ENCODE measurements around the gene JMJD7. TPM values are rescaled to one million over a fixed set of nuclear protein-coding genes. Genes with fewer than 3 reads are reported as not detected.

Gene JMJD7
- total RNA-seq, 1 donor from 2014 or later, result 24.3 TPM

- Histone ChIP-seq H3K9me3 (no peaks in the 10 kb centered on the region), H3K27me3 (ENCODE audit: low read depth) (peaks cover 10% of the 10 kb centered on the region), H3K36me3 (no peaks in the 10 kb centered on the region), H3K4me1 (peaks cover 17% of the 10 kb centered on the region), H3K4me3 (peak overlapping the region; percentile 37), H3K27ac (no peak overlapping the region)
- DNase-seq, result no peak
- peak; percentile 32 to 45 for ATAC-seq
- intact Hi-C loops (cut with DNase I), result no loop called here
- no peak for TF ChIP-seq CTCF (IDR thresholded peaks at IDR 0.05)
These were observed 54.2 kb downstream of the JMJD7 start for GRCh38 chr15:41881920-41882688.

- DNase-seq, result no peak
- Histone ChIP-seq H3K4me3 (peak overlapping the region; percentile 37), H3K27me3 (ENCODE audit: low read depth) (peaks cover 10% of the 10 kb centered on the region), H3K9me3 (no peaks in the 10 kb centered on the region), H3K36me3 (no peaks in the 10 kb centered on the region), H3K27ac (no peak overlapping the region), H3K4me1 (peaks cover 17% of the 10 kb centered on the region)
- no peak for TF ChIP-seq CTCF (IDR thresholded peaks at IDR 0.05)
- peak in 1 of 2 donors; percentile 5 for ATAC-seq
- intact Hi-C loops (cut with DNase I), result no loop called here
These were observed 55.0 kb downstream of the JMJD7 start for GRCh38 chr15:41882689-41883483.

GRCh38 chr15:41883484-41883825, 55.6 kb downstream of the JMJD7 start:
- no peak for DNase-seq
- ATAC-seq, result no peak
- intact Hi-C loops (cut with DNase I), result no loop called here

GRCh38 chr15:41884458-41884857, 56.6 kb downstream of the JMJD7 start:
- TF ChIP-seq CTCF (IDR thresholded peaks at IDR 0.05), result no peak
- no peak for DNase-seq
- Histone ChIP-seq H3K27ac (no peak overlapping the region), H3K4me1 (peaks cover 17% of the 10 kb centered on the region), H3K4me3 (no peak overlapping the region), H3K9me3 (no peaks in the 10 kb centered on the region), H3K36me3 (no peaks in the 10 kb centered on the region), H3K27me3 (ENCODE audit: low read depth) (peaks cover 10% of the 10 kb centered on the region)
- intact Hi-C loops (cut with DNase I), result no loop called here
- no peak for ATAC-seq

More at GRCh38 chr15:41883484-41883825, 55.6 kb downstream of the JMJD7 start:
- no peak overlapping the region for H3K27ac ChIP-seq
- no peaks in the 10 kb centered on the region for H3K36me3 ChIP-seq
- TF ChIP-seq CTCF (IDR thresholded peaks at IDR 0.05), result no peak
- no peak overlapping the region for H3K4me3 ChIP-seq
- peaks cover 10% of the 10 kb centered on the region for H3K27me3 ChIP-seq (ENCODE audit: low read depth)
- H3K4me1 ChIP-seq, result peaks cover 17% of the 10 kb centered on the region
- no peaks in the 10 kb centered on the region for H3K9me3 ChIP-seq

GRCh38 chr15:41885321-41885720, 57.4 kb downstream of the JMJD7 start:
- TF ChIP-seq CTCF (IDR thresholded peaks at IDR 0.05), result no peak
- peaks cover 17% of the 10 kb centered on the region for H3K4me1 ChIP-seq
- H3K36me3 ChIP-seq, result no peaks in the 10 kb centered on the region
- no peaks in the 10 kb centered on the region for H3K9me3 ChIP-seq
- DNase-seq (no peak), ATAC-seq (no peak)
- peaks cover 7% of the 10 kb centered on the region for H3K27me3 ChIP-seq (ENCODE audit: low read depth)
- H3K4me3 ChIP-seq, result no peak overlapping the region
- intact Hi-C loops (cut with DNase I), result no loop called here
- H3K27ac ChIP-seq, result no peak overlapping the region

All from lower lobe of right lung (tissue), 2 donors.